ENCODE results near the gene ME3. TPM values are rescaled to one million over a fixed set of nuclear protein-coding genes. Genes with fewer than 3 reads are reported as not detected.

Gene ME3
- total and polyA plus RNA-seq, 7 experiments from 2014 or later = 0.48 to 13.7 (median 6.4) TPM

DNA sequence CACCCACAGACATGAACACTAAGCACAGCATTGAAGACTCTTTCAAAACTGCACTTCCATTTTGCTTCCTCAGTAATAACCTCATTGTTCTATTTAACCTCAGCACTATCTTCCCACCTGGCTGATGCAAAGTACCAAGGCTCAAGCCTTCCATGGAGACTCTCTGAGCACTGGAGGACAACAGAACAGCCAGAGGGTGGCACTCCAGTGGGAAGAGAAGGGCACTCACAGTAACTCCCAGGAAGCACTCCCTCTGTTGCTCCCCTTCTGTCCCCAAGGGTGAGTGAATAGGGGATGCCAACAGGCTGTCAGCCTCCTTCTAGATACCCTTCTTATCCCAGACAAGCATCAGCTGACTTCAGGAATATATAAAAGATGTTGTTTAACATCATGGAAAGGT, 3.5 kb downstream of the ME3 start:
- peaks cover 10 to 29% (median 16%) of the 10 kb centered on the region in 7 donors for H3K4me1 Mint-ChIP-seq
- Histone ChIP-seq H3K36me3 (ENCODE audit: control insufficient read depth in 2 of 3, insufficient read depth in 3 of 3, low read length in 3 of 3) (no peaks in the 10 kb centered on the region), H3K4me1 (ENCODE audit: control insufficient read depth in 2 of 2, insufficient read depth in 2 of 2, low read length in 2 of 2) (no peaks in the 10 kb centered on the region), H3K27me3 (ENCODE audit: control insufficient read depth in 2 of 2, insufficient read depth in 2 of 2, low read length in 2 of 2) (no peaks in the 10 kb centered on the region), H3K9me3 (ENCODE audit: control insufficient read depth in 2 of 3, low read length in 3 of 3) (no peaks in the 10 kb centered on the region), H3K27ac (ENCODE audit: low read depth, low read length) (no peak overlapping the region), H3K4me3 (ENCODE audit: low read length) (no peak overlapping the region)
- ATAC-seq (no peak), DNase-seq (no peak)
- ChIA-PET CTCF (no interaction called here), POLR2A (no interaction called here)
- peak overlapping the region in 2 of 10 donors; percentile 2 to 24 for H3K4me3 Mint-ChIP-seq
- peaks cover 0 to 3% (median 0%) of the 10 kb centered on the region in 5 donors for H3K36me3 Mint-ChIP-seq
- no peaks in the 10 kb centered on the region for H3K9me3 Mint-ChIP-seq
- intact Hi-C loops (cut with micrococcal nuclease) = no loop called here
- peaks cover 5 to 47% (median 10%) of the 10 kb centered on the region in 5 donors for H3K27me3 Mint-ChIP-seq
- H3K27ac Mint-ChIP-seq = no peak overlapping the region

DNA sequence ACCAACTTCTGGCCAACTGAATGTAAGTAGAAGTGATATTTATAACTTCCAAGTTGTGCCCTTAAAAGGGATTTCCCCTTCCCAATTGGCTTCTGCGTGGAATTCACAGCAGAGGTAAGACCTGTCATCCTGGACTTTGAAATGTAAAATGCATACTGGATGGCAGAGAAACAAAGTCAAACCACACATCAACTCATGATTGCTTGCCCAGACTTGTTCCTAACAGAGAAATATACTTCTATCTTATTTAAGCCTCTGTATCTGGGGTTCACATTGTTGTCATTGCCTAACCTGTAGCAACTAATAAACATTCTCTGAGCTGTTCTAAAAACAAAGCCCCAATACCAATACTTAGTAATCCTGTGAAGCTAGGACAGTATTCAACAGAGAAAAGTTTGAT, 6.2 kb downstream of the ME3 start:
- no peaks in the 10 kb centered on the region for H3K4me1 ChIP-seq (ENCODE audit: control insufficient read depth in 2 of 2, insufficient read depth in 2 of 2, low read length in 2 of 2)
- no peaks in the 10 kb centered on the region for H3K27me3 ChIP-seq (ENCODE audit: control insufficient read depth in 2 of 2, insufficient read depth in 2 of 2, low read length in 2 of 2)
- Mint-ChIP-seq H3K4me1 (peaks cover 1 to 19% (median 11%) of the 10 kb centered on the region in 7 donors), H3K27me3 (peaks cover 5 to 39% (median 7%) of the 10 kb centered on the region in 5 donors), H3K4me3 (no peak overlapping the region), H3K36me3 (peaks cover 0 to 3% (median 0%) of the 10 kb centered on the region in 5 donors), H3K9me3 (no peaks in the 10 kb centered on the region), H3K27ac (no peak overlapping the region)
- intact Hi-C loops (cut with micrococcal nuclease) = no loop called here
- CTCF ChIA-PET = no interaction called here
- no peak overlapping the region for H3K27ac ChIP-seq (ENCODE audit: low read depth, low read length)
- H3K36me3 ChIP-seq (ENCODE audit: control insufficient read depth in 2 of 3, insufficient read depth in 3 of 3, low read length in 3 of 3) = no peaks in the 10 kb centered on the region
- H3K9me3 ChIP-seq (ENCODE audit: control insufficient read depth in 2 of 3, low read length in 3 of 3) = no peaks in the 10 kb centered on the region
- H3K4me3 ChIP-seq (ENCODE audit: low read length) = no peak overlapping the region
- no peak for ATAC-seq
- DNase-seq = no peak
- POLR2A ChIA-PET = no interaction called here

DNA sequence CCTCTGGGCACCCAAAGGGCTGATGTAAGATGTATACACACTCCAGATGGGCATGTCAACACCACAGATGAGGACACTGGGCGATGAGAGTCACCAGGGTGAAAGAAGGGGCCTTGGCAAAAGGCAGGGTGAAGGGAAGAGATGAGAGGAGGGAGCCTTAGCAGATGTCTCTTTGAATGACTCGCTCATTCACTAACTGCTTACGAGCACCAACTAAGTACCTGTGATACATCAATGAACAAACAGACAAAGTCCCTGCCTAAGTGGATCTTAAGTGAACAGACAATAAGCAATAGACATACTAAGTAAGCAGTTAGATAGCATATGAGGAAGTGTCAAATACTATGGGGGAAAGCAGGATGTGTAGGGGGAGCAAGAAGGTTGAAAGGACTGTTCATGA, 7.5 kb downstream of the ME3 start:
- no peaks in the 10 kb centered on the region for H3K27me3 ChIP-seq (ENCODE audit: control insufficient read depth in 2 of 2, insufficient read depth in 2 of 2, low read length in 2 of 2)
- no peaks in the 10 kb centered on the region for H3K4me1 ChIP-seq (ENCODE audit: control insufficient read depth in 2 of 2, insufficient read depth in 2 of 2, low read length in 2 of 2)
- H3K36me3 Mint-ChIP-seq = peaks cover 0 to 3% (median 0%) of the 10 kb centered on the region in 5 donors
- peaks cover 3 to 34% (median 5%) of the 10 kb centered on the region in 5 donors for H3K27me3 Mint-ChIP-seq
- no peak overlapping the region for H3K4me3 Mint-ChIP-seq
- no peak for DNase-seq
- H3K9me3 Mint-ChIP-seq = no peaks in the 10 kb centered on the region
- ChIA-PET CTCF (no interaction called here), POLR2A (no interaction called here)
- no peak overlapping the region for H3K4me3 ChIP-seq (ENCODE audit: low read length)
- H3K9me3 ChIP-seq (ENCODE audit: control insufficient read depth in 2 of 3, low read length in 3 of 3) = no peaks in the 10 kb centered on the region
- no peak overlapping the region for H3K27ac ChIP-seq (ENCODE audit: low read depth, low read length)
- intact Hi-C loops (cut with micrococcal nuclease) = no loop called here
- peaks cover 0 to 11% (median 7%) of the 10 kb centered on the region in 7 donors for H3K4me1 Mint-ChIP-seq
- ATAC-seq = no peak
- H3K27ac Mint-ChIP-seq = no peak overlapping the region
- no peaks in the 10 kb centered on the region for H3K36me3 ChIP-seq (ENCODE audit: control insufficient read depth in 2 of 3, insufficient read depth in 3 of 3, low read length in 3 of 3)

DNA sequence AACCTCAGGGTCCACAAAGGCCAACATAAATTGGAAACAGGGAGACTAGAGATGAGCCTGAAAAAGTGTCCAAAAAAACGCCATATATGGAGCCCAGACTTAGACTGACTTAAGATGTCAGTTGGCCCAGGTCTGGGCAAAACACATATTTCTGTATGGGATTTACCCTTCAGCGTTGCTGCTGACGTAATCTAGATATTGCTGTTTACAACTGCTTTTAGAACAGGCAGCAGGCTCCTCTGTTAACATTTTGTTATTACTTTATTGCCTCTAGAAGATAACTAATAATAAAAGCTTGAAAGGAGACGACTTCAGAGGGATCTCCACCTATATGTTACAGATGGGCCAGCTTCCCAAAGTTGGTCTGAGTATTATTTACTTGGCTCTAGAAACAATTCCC, 8.7 kb downstream of the ME3 start:
- Mint-ChIP-seq H3K36me3 (peaks cover 0 to 3% (median 0%) of the 10 kb centered on the region in 5 donors), H3K27me3 (peaks cover 0 to 22% (median 0%) of the 10 kb centered on the region in 5 donors), H3K27ac (no peak overlapping the region), H3K4me1 (peaks cover 0 to 2% (median 0%) of the 10 kb centered on the region in 7 donors), H3K4me3 (no peak overlapping the region), H3K9me3 (peaks cover 0 to 7% (median 0%) of the 10 kb centered on the region in 11 donors)
- no peak overlapping the region for H3K4me3 ChIP-seq (ENCODE audit: low read length)
- ChIA-PET CTCF (no interaction called here), POLR2A (no interaction called here)
- intact Hi-C loops (cut with micrococcal nuclease) = no loop called here
- H3K9me3 ChIP-seq (ENCODE audit: control insufficient read depth in 2 of 3, low read length in 3 of 3) = no peaks in the 10 kb centered on the region
- DNase-seq (no peak), ATAC-seq (no peak)
- no peaks in the 10 kb centered on the region for H3K4me1 ChIP-seq (ENCODE audit: control insufficient read depth in 2 of 2, insufficient read depth in 2 of 2, low read length in 2 of 2)
- H3K27me3 ChIP-seq (ENCODE audit: control insufficient read depth in 2 of 2, insufficient read depth in 2 of 2, low read length in 2 of 2) = no peaks in the 10 kb centered on the region
- no peak overlapping the region for H3K27ac ChIP-seq (ENCODE audit: low read depth, low read length)
- H3K36me3 ChIP-seq (ENCODE audit: control insufficient read depth in 2 of 3, insufficient read depth in 3 of 3, low read length in 3 of 3) = no peaks in the 10 kb centered on the region

DNA sequence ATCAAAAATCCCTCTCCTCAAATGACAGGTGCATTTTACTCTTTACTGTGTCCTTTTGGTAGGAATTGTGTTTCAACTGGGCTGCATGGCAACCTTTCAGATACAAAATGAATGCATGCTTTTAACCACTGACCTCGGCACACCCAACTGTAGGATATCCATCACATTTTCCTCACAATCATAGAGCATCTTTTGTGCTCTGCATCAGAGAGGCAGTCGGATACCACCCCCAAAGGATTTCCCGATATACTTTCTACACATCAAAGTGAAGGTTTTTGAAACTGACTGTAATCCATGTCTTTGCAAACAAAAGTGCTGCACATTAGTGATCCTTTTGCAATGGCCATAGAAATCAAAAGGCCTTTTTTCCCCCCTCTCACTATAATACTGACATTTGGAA, 9.1 kb downstream of the ME3 start:
- H3K4me1 ChIP-seq (ENCODE audit: control insufficient read depth in 2 of 2, insufficient read depth in 2 of 2, low read length in 2 of 2) = no peaks in the 10 kb centered on the region
- H3K27ac Mint-ChIP-seq = no peak overlapping the region
- H3K4me3 ChIP-seq (ENCODE audit: low read length) = no peak overlapping the region
- DNase-seq (no peak), ATAC-seq (no peak)
- no peak overlapping the region for H3K27ac ChIP-seq (ENCODE audit: low read depth, low read length)
- H3K4me1 Mint-ChIP-seq = no peaks in the 10 kb centered on the region
- H3K27me3 Mint-ChIP-seq = peaks cover 0 to 19% (median 0%) of the 10 kb centered on the region in 5 donors
- no peaks in the 10 kb centered on the region for H3K36me3 ChIP-seq (ENCODE audit: control insufficient read depth in 2 of 3, insufficient read depth in 3 of 3, low read length in 3 of 3)
- H3K9me3 Mint-ChIP-seq = peaks cover 0 to 7% (median 0%) of the 10 kb centered on the region in 11 donors
- CTCF ChIA-PET = no interaction called here
- H3K27me3 ChIP-seq (ENCODE audit: control insufficient read depth in 2 of 2, insufficient read depth in 2 of 2, low read length in 2 of 2) = no peaks in the 10 kb centered on the region
- POLR2A ChIA-PET = no interaction called here
- intact Hi-C loops (cut with micrococcal nuclease) = no loop called here
- peaks cover 0 to 3% (median 0%) of the 10 kb centered on the region in 5 donors for H3K36me3 Mint-ChIP-seq
- H3K9me3 ChIP-seq (ENCODE audit: control insufficient read depth in 2 of 3, low read length in 3 of 3) = no peaks in the 10 kb centered on the region
- no peak overlapping the region for H3K4me3 Mint-ChIP-seq

DNA sequence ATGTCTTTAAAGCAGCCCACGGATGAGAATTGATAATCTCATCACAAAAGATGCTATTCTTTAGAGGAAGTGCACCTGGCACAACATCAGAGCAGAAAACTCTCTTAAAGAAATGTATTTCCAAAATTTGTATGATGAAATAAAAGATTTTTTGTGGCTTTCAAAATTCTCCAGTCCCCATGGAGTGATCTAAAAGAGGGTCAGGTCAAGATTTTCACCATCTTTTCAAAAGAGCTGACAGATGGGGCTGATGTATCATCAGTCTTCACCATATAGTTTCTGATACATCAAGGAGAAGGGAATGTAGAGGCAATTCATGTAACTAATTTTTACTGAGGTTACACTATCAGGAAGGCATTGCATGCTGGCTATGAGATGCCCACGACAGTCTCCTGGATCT, 11.7 kb downstream of the ME3 start:
- H3K27ac ChIP-seq (ENCODE audit: low read depth, low read length) = no peak overlapping the region
- intact Hi-C loops (cut with micrococcal nuclease) = no loop called here
- no peak overlapping the region for H3K27ac Mint-ChIP-seq
- ChIA-PET POLR2A (no interaction called here), CTCF (no interaction called here)
- peaks cover 0 to 15% (median 2%) of the 10 kb centered on the region in 11 donors for H3K9me3 Mint-ChIP-seq
- H3K36me3 ChIP-seq (ENCODE audit: control insufficient read depth in 2 of 3, insufficient read depth in 3 of 3, low read length in 3 of 3) = no peaks in the 10 kb centered on the region
- H3K9me3 ChIP-seq (ENCODE audit: control insufficient read depth in 2 of 3, low read length in 3 of 3) = no peaks in the 10 kb centered on the region
- no peak for DNase-seq
- no peaks in the 10 kb centered on the region for H3K4me1 ChIP-seq (ENCODE audit: control insufficient read depth in 2 of 2, insufficient read depth in 2 of 2, low read length in 2 of 2)
- H3K4me3 Mint-ChIP-seq = no peak overlapping the region
- peaks cover 0 to 13% (median 0%) of the 10 kb centered on the region in 5 donors for H3K27me3 Mint-ChIP-seq
- no peak overlapping the region for H3K4me3 ChIP-seq (ENCODE audit: low read length)
- ATAC-seq = no peak
- no peaks in the 10 kb centered on the region for H3K27me3 ChIP-seq (ENCODE audit: control insufficient read depth in 2 of 2, insufficient read depth in 2 of 2, low read length in 2 of 2)
- H3K36me3 Mint-ChIP-seq = peaks cover 0 to 5% (median 0%) of the 10 kb centered on the region in 5 donors
- H3K4me1 Mint-ChIP-seq = no peaks in the 10 kb centered on the region

DNA sequence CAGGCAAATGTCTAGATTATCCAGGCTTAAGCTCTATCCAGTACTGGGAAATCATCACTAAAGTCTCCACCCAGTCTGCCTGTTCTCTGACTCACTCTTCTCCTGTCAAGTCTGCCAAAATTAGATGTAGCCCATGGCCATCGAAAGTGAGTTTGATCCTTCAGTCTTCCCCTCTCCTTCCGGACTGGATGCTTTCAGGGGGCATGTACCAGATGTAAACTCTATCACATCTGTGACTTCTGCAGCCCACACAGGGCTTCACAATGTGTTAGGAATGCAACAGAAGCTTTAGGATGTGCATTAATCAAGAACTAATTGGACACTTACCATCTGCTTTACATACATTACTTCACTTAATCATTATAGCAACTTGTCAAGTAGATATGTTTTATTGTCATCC, 12.3 kb downstream of the ME3 start:
- peaks cover 0 to 5% (median 0%) of the 10 kb centered on the region in 5 donors for H3K36me3 Mint-ChIP-seq
- no peaks in the 10 kb centered on the region for H3K4me1 ChIP-seq (ENCODE audit: control insufficient read depth in 2 of 2, insufficient read depth in 2 of 2, low read length in 2 of 2)
- H3K9me3 Mint-ChIP-seq = peaks cover 0 to 15% (median 2%) of the 10 kb centered on the region in 11 donors
- H3K4me1 Mint-ChIP-seq = no peaks in the 10 kb centered on the region
- no peaks in the 10 kb centered on the region for H3K27me3 ChIP-seq (ENCODE audit: control insufficient read depth in 2 of 2, insufficient read depth in 2 of 2, low read length in 2 of 2)
- H3K36me3 ChIP-seq (ENCODE audit: control insufficient read depth in 2 of 3, insufficient read depth in 3 of 3, low read length in 3 of 3) = no peaks in the 10 kb centered on the region
- no peak overlapping the region for H3K27ac ChIP-seq (ENCODE audit: low read depth, low read length)
- intact Hi-C loops (cut with micrococcal nuclease) = no loop called here
- H3K9me3 ChIP-seq (ENCODE audit: control insufficient read depth in 2 of 3, low read length in 3 of 3) = no peaks in the 10 kb centered on the region
- POLR2A ChIA-PET = no interaction called here
- ATAC-seq (no peak), DNase-seq (no peak)
- H3K4me3 Mint-ChIP-seq = no peak overlapping the region
- CTCF ChIA-PET = no interaction called here
- H3K27me3 Mint-ChIP-seq = peaks cover 0 to 11% (median 0%) of the 10 kb centered on the region in 5 donors
- no peak overlapping the region for H3K4me3 ChIP-seq (ENCODE audit: low read length)
- H3K27ac Mint-ChIP-seq = no peak overlapping the region

All from naive thymus-derived CD4-positive, alpha-beta T cell (primary cell).